A549 treated with CORT108297 at 1 μM for 4 hours (cell line): ENCODE results near the gene CAPN13. TPM values are rescaled to one million over a fixed set of nuclear protein-coding genes. Genes with fewer than 3 reads are reported as not detected.

Source experiments
- total RNA-seq: library from RNA; stranded (reverse); fragments of 200-300 nt; extraction: Qiagen RNA extraction; gene quantifications from 5 replicates; pipeline ENCODE4 v1.2.3, GENCODE V29; 2022

CAPN13 gene
- total RNA-seq, result 0.03 to 0.15 TPM (median 0.05 TPM) in 4 of 5 replicates, not detected in the other

GRCh38 chr2:30807249-30807648 is at the start of gene CAPN13:
Gene CAPN13, minus strand, starts transcription at chr2:30807446. Its CDS starts 20,121 bp downstream, at chr2:30787325.

